ENCODE measurements around the gene OSBPL2. TPM values are rescaled to one million over a fixed set of nuclear protein-coding genes. Genes with fewer than 3 reads are reported as not detected.

Gene OSBPL2
- total RNA-seq, 1 donor from 2014 or later = 45.0 TPM

- peak; percentile 98 for DNase-seq
These were observed 64.2 kb downstream of the OSBPL2 start, which contains the start of gene ADRM1 for GRCh38 chr20:62302341-62303061. ADRM1 (plus strand) TSS chr20:62302997; CDS start chr20:62303569, 572 bp downstream.

- no peak for DNase-seq
These were observed 64.7 kb downstream of the OSBPL2 start for GRCh38 chr20:62303062-62303339.

GRCh38 chr20:62303340-62304226 is 65.3 kb downstream of the OSBPL2 start:
- DNase-seq = no peak

- DNase-seq = no peak
These were observed 66.2 kb downstream of the OSBPL2 start for GRCh38 chr20:62304331-62305148.

GRCh38 chr20:62305149-62305764 is 66.9 kb downstream of the OSBPL2 start:
- no peak for DNase-seq

- no peak for DNase-seq
These were observed 67.6 kb downstream of the OSBPL2 start for GRCh38 chr20:62305765-62306413.

- DNase-seq = no peak
These were observed 68.3 kb downstream of the OSBPL2 start for GRCh38 chr20:62306414-62307187.

GRCh38 chr20:62307226-62308101 is 69.1 kb downstream of the OSBPL2 start:
- DNase-seq = no peak

- no peak for DNase-seq
These were observed 69.9 kb downstream of the OSBPL2 start for GRCh38 chr20:62308102-62308822.

- DNase-seq = no peak
These were observed 71.0 kb downstream of the OSBPL2 start for GRCh38 chr20:62309198-62309944.

GRCh38 chr20:62309947-62310756 is 71.8 kb downstream of the OSBPL2 start:
- DNase-seq = no peak

GRCh38 chr20:62310757-62311121 is 72.4 kb downstream of the OSBPL2 start:
- DNase-seq = no peak

GRCh38 chr20:62311150-62311549 is 72.8 kb downstream of the OSBPL2 start:
- no peak for DNase-seq

GRCh38 chr20:62311832-62312661 is 73.7 kb downstream of the OSBPL2 start:
- no peak for DNase-seq

- DNase-seq = no peak
These were observed 74.3 kb downstream of the OSBPL2 start for GRCh38 chr20:62312662-62312977.

GRCh38 chr20:62313021-62313420 is 74.7 kb downstream of the OSBPL2 start:
- DNase-seq = no peak
